HG02610 (cell line): ENCODE data around the gene RBMS1.

Source experiments
- ATAC-seq: cut with Tn5 transposase; IDR thresholded peaks from one replicate; pipeline ENCODE4 v1.9.1; 2021; ENCODE audit warnings: mild to moderate bottlenecking, moderate library complexity; ENCODE audit not compliant: unreplicated experiment

RBMS1 gene

GRCh38 chr2:160238392-160238791, 255.2 kb downstream of the RBMS1 start:
- ATAC-seq = no peak

- ATAC-seq = no peak
Observed at GRCh38 chr2:160232905-160233475, 260.6 kb downstream of the RBMS1 start.

- ATAC-seq = no peak
Observed at GRCh38 chr2:160229591-160229990, 264.0 kb downstream of the RBMS1 start.

- ATAC-seq = no peak
Observed at GRCh38 chr2:160228141-160228917, 265.3 kb downstream of the RBMS1 start.

GRCh38 chr2:160227293-160227915, 266.2 kb downstream of the RBMS1 start:
- no peak for ATAC-seq

- ATAC-seq = no peak
Observed at GRCh38 chr2:160226367-160226766, 267.2 kb downstream of the RBMS1 start.

GRCh38 chr2:160225722-160226121, 267.9 kb downstream of the RBMS1 start:
- ATAC-seq = no peak

GRCh38 chr2:160224507-160224906, 269.1 kb downstream of the RBMS1 start:
- ATAC-seq = no peak

- peak; percentile 96 for ATAC-seq
Observed at GRCh38 chr2:160224060-160224459, 269.5 kb downstream of the RBMS1 start.

- ATAC-seq = peak; percentile 1
Observed at GRCh38 chr2:160223560-160223959, 270.0 kb downstream of the RBMS1 start.

GRCh38 chr2:160222546-160223283, 270.9 kb downstream of the RBMS1 start:
- ATAC-seq = no peak
